Naive thymus-derived CD4-positive, alpha-beta T cell (primary cell): ENCODE data around the gene EPHA8. TPM values are rescaled to one million over a fixed set of nuclear protein-coding genes. Genes with fewer than 3 reads are reported as not detected.

ENCODE experiments used
- ATAC-seq: fragments of 150-1000 bp; cut with Tn5 transposase; 2 replicates; pipeline ENCODE4 v1.10.0; 2021; ENCODE audit warnings: mild to moderate bottlenecking, moderate library complexity
- CTCF ChIA-PET: fragments of 350-600 bp; sonication (Branson Sonifier 250); formaldehyde crosslinking; loops from one replicate; lab custom pipeline; 2021; ENCODE audit warnings: antibody characterized with exemption; lab: Charles Lee
- POLR2A ChIA-PET: fragments of 350-600 bp; sonication (Branson Sonifier 250); formaldehyde crosslinking; loops from one replicate; lab custom pipeline; 2021; ENCODE audit warnings: antibody characterized with exemption, inconsistent platforms; lab: Charles Lee
- DNase-seq, 9 donors: peaks; one replicate each; pipeline versions ENCODE4 v3.0.0 to v3.0.0-alpha.2; 2020 to 2022; ENCODE audit warnings: mixed read lengths in 1 of 9
- H3K27ac ChIP-seq: one replicate; pipeline ENCODE4 v1.7.0; 2013; ENCODE audit warnings: mild to moderate bottlenecking, low read depth, low read length, moderate library complexity
- H3K27me3 ChIP-seq, 2 donors: one replicate each; pipeline ENCODE4 v1.7.0; 2013; ENCODE audit warnings: low read length in 2 of 2, mild to moderate bottlenecking in 2 of 2, moderate library complexity in 2 of 2; ENCODE audit not compliant: control insufficient read depth in 2 of 2, insufficient read depth in 2 of 2
- H3K36me3 ChIP-seq, 3 experiments: 1 replicate in 2 of 3; 2 replicates in 1 of 3; pipeline ENCODE4 v1.7.0; 2013; ENCODE audit warnings: low read length in 3 of 3, mild to moderate bottlenecking in 3 of 3, moderate library complexity in 1 of 3; ENCODE audit not compliant: insufficient read depth in 3 of 3, control insufficient read depth in 2 of 3
- H3K4me1 ChIP-seq, 2 donors: one replicate each; pipeline ENCODE4 v1.7.0; 2013; ENCODE audit warnings: low read length in 2 of 2, mild to moderate bottlenecking in 2 of 2, moderate library complexity in 1 of 2; ENCODE audit not compliant: control insufficient read depth in 2 of 2, insufficient read depth in 2 of 2
- H3K4me3 ChIP-seq: 2 replicates; pipeline ENCODE4 v1.7.0; 2013; ENCODE audit warnings: mild to moderate bottlenecking, low read length
- H3K9me3 ChIP-seq, 3 experiments: 1 replicate in 2 of 3; 2 replicates in 1 of 3; pipeline ENCODE4 v1.7.0; 2013; ENCODE audit warnings: low read length in 3 of 3; ENCODE audit not compliant: control insufficient read depth in 2 of 3
- H3K27ac Mint-ChIP-seq, 9 donors: one replicate each; pipeline ENCODE4 v1.8.0; 2020 to 2022; ENCODE audit warnings: mixed read lengths in 9 of 9, mild to moderate bottlenecking in 8 of 9, moderate library complexity in 5 of 9, inconsistent platforms in 2 of 9
- H3K27me3 Mint-ChIP-seq, 5 donors: one replicate each; pipeline ENCODE4 v1.8.0; 2021 to 2022; ENCODE audit warnings: mixed read lengths in 5 of 5, mild to moderate bottlenecking in 1 of 5
- H3K36me3 Mint-ChIP-seq, 5 donors: one replicate each; pipeline ENCODE4 v1.8.0; 2020 to 2022; ENCODE audit warnings: mixed read lengths in 5 of 5, mild to moderate bottlenecking in 3 of 5, inconsistent platforms in 1 of 5
- H3K4me1 Mint-ChIP-seq, 7 donors: one replicate each; pipeline ENCODE4 v1.8.0; 2020 to 2022; ENCODE audit warnings: mixed read lengths in 7 of 7, mild to moderate bottlenecking in 3 of 7, inconsistent platforms in 1 of 7
- H3K4me3 Mint-ChIP-seq, 10 donors: one replicate each; pipeline ENCODE4 v1.8.0; 2020 to 2022; ENCODE audit warnings: mild to moderate bottlenecking in 10 of 10, mixed read lengths in 10 of 10, moderate library complexity in 6 of 10, inconsistent platforms in 2 of 10
- H3K9me3 Mint-ChIP-seq, 11 donors: one replicate each; pipeline ENCODE4 v1.8.0; 2020 to 2022; ENCODE audit warnings: mixed read lengths in 11 of 11, mild to moderate bottlenecking in 4 of 11, inconsistent platforms in 1 of 11, moderate library complexity in 1 of 11
- intact Hi-C, 2 donors: fragments of 100-400 bp; cut with micrococcal nuclease; formaldehyde crosslinking; loops; one replicate each; pipeline ENCODE4 v1.15.1; 2023
- polyA plus RNA-seq, 2 donors: library from polyadenylated mRNA; unstranded; fragments of 300-500 nt; fragmentation: Illumina TruSeq; gene quantifications; one replicate each; pipeline ENCODE4 v1.2.3, GENCODE V29; 2021
- total RNA-seq, 6 experiments: library from RNA in 5 of 6; stranded (reverse) in 5 of 6; gene quantifications; 1 replicate in 5 of 6; 2 replicates in 1 of 6; pipeline ENCODE4 v1.2.3 and lab custom pipeline; 2021 to 2026

EPHA8 gene
- total and polyA plus RNA-seq, 7 experiments from 2014 or later = not detected

DNA sequence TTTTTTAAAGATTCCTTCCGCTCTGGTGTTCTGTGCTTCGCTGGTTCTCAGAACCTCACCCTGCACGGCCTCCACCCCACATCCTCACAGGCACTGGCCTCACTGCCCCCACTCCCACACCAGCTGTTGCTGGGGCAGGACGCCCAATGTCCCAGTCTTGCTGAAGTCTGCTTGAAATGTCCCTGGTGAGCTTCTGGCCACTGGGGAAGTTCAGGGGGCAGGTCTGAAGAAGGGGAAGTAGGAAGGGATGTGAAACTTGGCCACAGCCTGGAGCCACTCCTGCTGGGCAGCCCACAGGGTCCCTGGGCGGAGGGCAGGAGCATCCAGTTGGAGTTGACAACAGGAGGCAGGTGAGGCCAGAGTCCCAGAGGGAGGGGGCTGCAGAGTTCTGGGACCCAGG lies 73.1 kb downstream of the EPHA8 start, which contains the start of gene C1QA:
TSS of gene C1QA (plus strand) at position 276 of the 400 bp plus-strand sequence. CDS start 989 bp downstream, outside the sequence.
- Histone ChIP-seq H3K4me3 (no peak within 1 kb of the TSS), H3K4me1 (no peaks in the 10 kb centered on the region), H3K36me3 (no peaks in the 10 kb centered on the region), H3K27me3 (no peaks in the 10 kb centered on the region), H3K27ac (no peak within 1 kb of the TSS), H3K9me3 (no peaks in the 10 kb centered on the region)
- ATAC-seq (peak; percentile 57), DNase-seq (no peak)
- Mint-ChIP-seq H3K27me3 (peaks cover 7 to 38% (median 30%) of the 10 kb centered on the region in 5 donors), H3K36me3 (no peaks in the 10 kb centered on the region), H3K9me3 (no peaks in the 10 kb centered on the region), H3K4me1 (peaks cover 0 to 8% (median 0%) of the 10 kb centered on the region in 7 donors), H3K27ac (peak within 1 kb of the TSS in 1 of 9 donors; percentile 7), H3K4me3 (no peak within 1 kb of the TSS)
- CTCF ChIA-PET = no interaction called here
- POLR2A ChIA-PET = no interaction called here
- intact Hi-C loops = no loop called here

DNA sequence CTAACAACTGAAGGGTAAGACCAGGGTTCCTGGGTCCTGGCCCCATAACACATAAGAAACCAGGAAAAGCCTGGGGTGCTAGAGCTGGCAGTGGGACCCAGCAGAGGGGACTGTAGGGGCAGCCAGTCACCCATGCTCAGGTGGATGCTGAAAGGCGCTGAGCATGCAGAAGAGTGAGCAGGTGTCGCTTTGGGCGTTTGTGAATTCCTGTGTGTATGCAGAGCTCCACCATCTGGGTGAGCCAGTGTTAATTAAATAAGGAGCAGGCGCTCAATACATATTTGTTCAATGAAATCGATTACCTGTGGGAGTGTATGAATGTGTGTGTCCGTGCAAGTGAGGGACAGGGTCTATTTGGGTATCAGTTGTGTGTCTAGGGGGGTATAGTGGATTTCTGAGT lies 73.6 kb downstream of the EPHA8 start:
- Mint-ChIP-seq H3K36me3 (no peaks in the 10 kb centered on the region), H3K27me3 (peaks cover 3 to 35% (median 28%) of the 10 kb centered on the region in 5 donors), H3K27ac (peak overlapping the region in 1 of 9 donors; percentile 7), H3K4me3 (no peak overlapping the region), H3K4me1 (peaks cover 0 to 8% (median 0%) of the 10 kb centered on the region in 7 donors), H3K9me3 (no peaks in the 10 kb centered on the region)
- Histone ChIP-seq H3K4me1 (no peaks in the 10 kb centered on the region), H3K9me3 (no peaks in the 10 kb centered on the region), H3K27me3 (no peaks in the 10 kb centered on the region), H3K27ac (no peak overlapping the region), H3K36me3 (no peaks in the 10 kb centered on the region), H3K4me3 (no peak overlapping the region)
- ATAC-seq (no peak), DNase-seq (no peak)
- CTCF ChIA-PET = no interaction called here
- POLR2A ChIA-PET = no interaction called here
- intact Hi-C loops = no loop called here

DNA sequence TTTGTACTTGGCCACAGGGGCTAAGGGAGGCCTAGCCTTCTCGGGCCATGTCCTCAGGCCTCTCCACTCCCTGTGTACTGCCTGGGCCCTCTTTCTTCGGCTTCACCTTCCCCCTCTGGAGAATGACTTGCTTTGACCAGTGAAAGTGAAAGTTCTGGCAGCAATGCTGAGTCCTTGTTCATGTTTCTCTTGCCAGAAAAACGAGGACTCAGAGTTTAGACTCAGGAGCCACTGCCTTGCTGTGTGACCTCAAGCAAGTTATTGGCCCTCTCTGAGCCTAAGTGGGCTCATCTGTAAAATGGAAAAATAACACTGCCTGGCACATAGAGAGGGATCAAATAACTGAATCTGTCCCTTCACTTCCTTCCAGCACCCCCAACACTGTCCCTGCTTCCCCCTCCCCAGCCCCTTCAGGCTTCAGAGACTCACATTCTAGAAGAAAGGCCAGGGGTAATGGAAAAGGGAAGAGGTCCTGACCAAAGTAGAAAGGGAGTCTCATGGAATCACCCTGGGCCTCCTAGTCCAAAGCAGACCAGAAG lies 74.7 kb downstream of the EPHA8 start:
- POLR2A ChIA-PET = no interaction called here
- Mint-ChIP-seq H3K4me3 (no peak overlapping the region), H3K27me3 (peaks cover 2 to 31% (median 22%) of the 10 kb centered on the region in 5 donors)

DNA sequence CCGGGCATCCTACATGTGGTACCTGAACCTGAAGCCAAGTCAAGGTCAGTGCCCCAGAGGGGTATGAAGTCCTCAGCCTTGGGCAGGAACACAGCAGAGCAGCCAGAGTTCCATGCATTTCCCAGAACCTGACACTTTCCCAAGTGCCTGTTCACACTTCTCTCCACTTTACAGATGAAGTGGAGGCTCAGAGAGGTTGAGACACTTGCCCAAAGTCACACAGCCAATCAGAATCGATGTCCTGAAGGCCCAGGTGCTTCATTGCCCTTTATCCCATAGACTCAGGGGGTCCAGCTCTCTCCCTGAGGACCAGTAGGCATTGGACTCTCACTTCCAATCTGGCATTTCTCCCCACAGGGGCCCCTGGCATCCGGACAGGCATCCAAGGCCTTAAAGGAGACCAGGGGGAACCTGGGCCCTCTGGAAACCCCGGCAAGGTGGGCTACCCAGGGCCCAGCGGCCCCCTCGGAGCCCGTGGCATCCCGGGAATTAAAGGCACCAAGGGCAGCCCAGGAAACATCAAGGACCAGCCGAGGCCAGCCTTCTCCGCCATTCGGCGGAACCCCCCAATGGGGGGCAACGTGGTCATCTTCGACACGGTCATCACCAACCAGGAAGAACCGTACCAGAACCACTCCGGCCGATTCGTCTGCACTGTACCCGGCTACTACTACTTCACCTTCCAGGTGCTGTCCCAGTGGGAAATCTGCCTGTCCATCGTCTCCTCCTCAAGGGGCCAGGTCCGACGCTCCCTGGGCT lies 75.4 kb downstream of the EPHA8 start:
- Histone ChIP-seq H3K27me3 (no peaks in the 10 kb centered on the region), H3K4me1 (no peaks in the 10 kb centered on the region), H3K27ac (no peak overlapping the region), H3K36me3 (no peaks in the 10 kb centered on the region), H3K4me3 (no peak overlapping the region), H3K9me3 (no peaks in the 10 kb centered on the region)
- ATAC-seq (no peak), DNase-seq (no peak)
- peaks cover 0 to 27% (median 23%) of the 10 kb centered on the region in 5 donors for H3K27me3 Mint-ChIP-seq
- H3K4me1 Mint-ChIP-seq = peaks cover 0 to 6% (median 0%) of the 10 kb centered on the region in 7 donors
- H3K4me3 Mint-ChIP-seq = no peak overlapping the region
- CTCF ChIA-PET = no interaction called here
- intact Hi-C loops = no loop called here
- no peak overlapping the region for H3K27ac Mint-ChIP-seq
- POLR2A ChIA-PET = no interaction called here
- H3K9me3 Mint-ChIP-seq = no peaks in the 10 kb centered on the region
- no peaks in the 10 kb centered on the region for H3K36me3 Mint-ChIP-seq

More for the DNA sequence above, 74.7 kb downstream of the EPHA8 start:
- no peak overlapping the region for H3K4me3 ChIP-seq
- H3K9me3 ChIP-seq = no peaks in the 10 kb centered on the region
- Mint-ChIP-seq H3K36me3 (no peaks in the 10 kb centered on the region), H3K4me1 (peaks cover 0 to 8% (median 0%) of the 10 kb centered on the region in 7 donors), H3K9me3 (no peaks in the 10 kb centered on the region), H3K27ac (no peak overlapping the region)
- H3K4me1 ChIP-seq = no peaks in the 10 kb centered on the region
- DNase-seq = no peak
- CTCF ChIA-PET = no interaction called here
- H3K27ac ChIP-seq = no peak overlapping the region
- H3K27me3 ChIP-seq = no peaks in the 10 kb centered on the region
- no peak for ATAC-seq
- intact Hi-C loops = no loop called here
- no peaks in the 10 kb centered on the region for H3K36me3 ChIP-seq

DNA sequence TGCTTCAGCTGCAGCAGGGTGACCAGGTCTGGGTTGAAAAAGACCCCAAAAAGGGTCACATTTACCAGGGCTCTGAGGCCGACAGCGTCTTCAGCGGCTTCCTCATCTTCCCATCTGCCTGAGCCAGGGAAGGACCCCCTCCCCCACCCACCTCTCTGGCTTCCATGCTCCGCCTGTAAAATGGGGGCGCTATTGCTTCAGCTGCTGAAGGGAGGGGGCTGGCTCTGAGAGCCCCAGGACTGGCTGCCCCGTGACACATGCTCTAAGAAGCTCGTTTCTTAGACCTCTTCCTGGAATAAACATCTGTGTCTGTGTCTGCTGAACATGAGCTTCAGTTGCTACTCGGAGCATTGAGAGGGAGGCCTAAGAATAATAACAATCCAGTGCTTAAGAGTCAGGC lies 76.0 kb downstream of the EPHA8 start:
- no peaks in the 10 kb centered on the region for H3K27me3 ChIP-seq
- intact Hi-C loops = no loop called here
- no peaks in the 10 kb centered on the region for H3K4me1 ChIP-seq
- ATAC-seq (no peak), DNase-seq (no peak)
- ChIA-PET CTCF (no interaction called here), POLR2A (no interaction called here)
- no peak overlapping the region for H3K27ac Mint-ChIP-seq
- peaks cover 0 to 6% (median 0%) of the 10 kb centered on the region in 7 donors for H3K4me1 Mint-ChIP-seq
- no peaks in the 10 kb centered on the region for H3K9me3 Mint-ChIP-seq
- H3K27me3 Mint-ChIP-seq = peaks cover 0 to 25% (median 20%) of the 10 kb centered on the region in 5 donors
- no peak overlapping the region for H3K27ac ChIP-seq
- H3K36me3 Mint-ChIP-seq = no peaks in the 10 kb centered on the region
- H3K9me3 ChIP-seq = no peaks in the 10 kb centered on the region
- no peak overlapping the region for H3K4me3 ChIP-seq
- H3K4me3 Mint-ChIP-seq = no peak overlapping the region
- H3K36me3 ChIP-seq = no peaks in the 10 kb centered on the region

DNA sequence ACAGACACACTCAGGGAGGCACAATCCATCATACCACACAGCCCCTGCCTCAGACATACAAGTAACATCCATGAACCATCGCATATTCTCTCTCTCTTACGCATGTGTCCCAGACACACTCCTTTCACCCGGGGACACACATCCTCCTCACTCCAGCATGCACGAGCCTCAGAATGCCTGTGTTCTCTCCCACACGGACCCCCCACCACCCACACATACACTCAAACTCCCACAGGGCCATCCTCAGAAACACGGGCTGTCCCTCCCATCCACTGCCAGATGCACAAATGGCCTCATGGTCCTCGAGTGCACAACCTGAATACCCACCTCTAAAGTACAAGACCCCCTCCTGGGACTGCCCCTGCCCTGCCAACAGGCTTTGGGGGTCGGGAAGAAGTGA lies 78.0 kb downstream of the EPHA8 start:
- Histone ChIP-seq H3K27me3 (no peaks in the 10 kb centered on the region), H3K9me3 (no peaks in the 10 kb centered on the region), H3K36me3 (no peaks in the 10 kb centered on the region), H3K4me1 (no peaks in the 10 kb centered on the region), H3K4me3 (no peak overlapping the region), H3K27ac (no peak overlapping the region)
- intact Hi-C loops = no loop called here
- Mint-ChIP-seq H3K9me3 (no peaks in the 10 kb centered on the region), H3K27me3 (peaks cover 0 to 33% (median 19%) of the 10 kb centered on the region in 5 donors), H3K27ac (no peak overlapping the region), H3K4me1 (peaks cover 0 to 7% (median 0%) of the 10 kb centered on the region in 7 donors), H3K36me3 (no peaks in the 10 kb centered on the region), H3K4me3 (no peak overlapping the region)
- ATAC-seq (no peak), DNase-seq (no peak)
- ChIA-PET CTCF (interaction anchor here (1.5 kb wide), 1 partner anchor 535 kb away, joined by 3 read pairs; no protein-coding TSS in a partner anchor), POLR2A (no interaction called here)
